Osteocyte (in vitro differentiated cells): Measurements from ENCODE around the gene HSD17B2. TPM values are rescaled to one million over a fixed set of nuclear protein-coding genes. Genes with fewer than 3 reads are reported as not detected.

Experiments
- DNase-seq: peaks from one replicate; pipeline ENCODE4 v3.0.0; 2021; ENCODE audit warnings: mixed read lengths; ENCODE audit not compliant: unreplicated experiment; ENCODE audit errors: extremely low spot score
- H3K27ac Mint-ChIP-seq: one replicate; pipeline ENCODE4 v1.8.0; 2021; ENCODE audit warnings: mild to moderate bottlenecking, mixed read lengths; ENCODE audit not compliant: unreplicated experiment
- H3K27me3 Mint-ChIP-seq: one replicate; pipeline ENCODE4 v1.8.0; 2021; ENCODE audit warnings: mixed read lengths; ENCODE audit not compliant: unreplicated experiment
- H3K36me3 Mint-ChIP-seq: one replicate; pipeline ENCODE4 v1.8.0; 2021; ENCODE audit warnings: mixed read lengths; ENCODE audit not compliant: unreplicated experiment
- H3K4me1 Mint-ChIP-seq: one replicate; pipeline ENCODE4 v1.8.0; 2021; ENCODE audit warnings: mixed read lengths; ENCODE audit not compliant: unreplicated experiment
- H3K4me3 Mint-ChIP-seq: one replicate; pipeline ENCODE4 v1.8.0; 2021; ENCODE audit warnings: mild to moderate bottlenecking, moderate library complexity, mixed read lengths; ENCODE audit not compliant: unreplicated experiment
- H3K9me3 Mint-ChIP-seq: one replicate; pipeline ENCODE4 v1.8.0; 2021; ENCODE audit warnings: mixed read lengths; ENCODE audit not compliant: unreplicated experiment
- total RNA-seq: library from RNA; stranded (reverse); gene quantifications from 2 replicates; pipeline ENCODE4 v1.2.1, GENCODE V29; 2021
- TF ChIP-seq, protein P1 (sequence below): fragments of 200-600 bp; sonication (generic); IDR thresholded peaks from 2 replicates; pipeline ENCODE4 v1.5.0; 2021; ENCODE audit warnings: antibody characterized with exemption, mild to moderate bottlenecking, moderate library complexity

The HSD17B2 gene
- total RNA-seq, 1 donor from 2014 or later: 0.40 TPM

DNA sequence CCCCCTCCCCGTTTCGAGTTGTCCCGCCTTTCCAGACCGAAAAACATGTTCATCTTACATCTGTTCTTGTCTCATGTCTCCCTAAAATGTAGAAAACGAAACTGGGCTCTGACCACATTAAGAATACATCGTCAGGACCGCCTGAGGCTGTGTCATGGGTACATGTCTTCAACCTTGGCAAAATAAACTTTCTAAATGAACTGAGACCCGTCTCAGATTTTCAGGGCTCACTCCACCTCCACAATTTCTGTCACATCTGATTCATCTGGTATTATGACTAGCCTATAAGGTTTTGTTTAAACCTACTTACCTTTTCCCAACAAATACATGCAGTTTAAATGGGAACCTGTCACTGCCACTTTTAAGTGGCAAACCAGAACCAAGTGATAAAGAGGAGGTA lies 24.4 kb upstream of the HSD17B2 start:
- DNase-seq: no peak
- H3K27ac Mint-ChIP-seq: no peak overlapping the region
- H3K4me1 Mint-ChIP-seq: no peaks in the 10 kb centered on the region
- no peaks in the 10 kb centered on the region for H3K27me3 Mint-ChIP-seq
- H3K4me3 Mint-ChIP-seq: no peak overlapping the region
- no peaks in the 10 kb centered on the region for H3K36me3 Mint-ChIP-seq
- H3K9me3 Mint-ChIP-seq: peaks cover 9% of the 10 kb centered on the region
- TF ChIP-seq, protein P1, sequence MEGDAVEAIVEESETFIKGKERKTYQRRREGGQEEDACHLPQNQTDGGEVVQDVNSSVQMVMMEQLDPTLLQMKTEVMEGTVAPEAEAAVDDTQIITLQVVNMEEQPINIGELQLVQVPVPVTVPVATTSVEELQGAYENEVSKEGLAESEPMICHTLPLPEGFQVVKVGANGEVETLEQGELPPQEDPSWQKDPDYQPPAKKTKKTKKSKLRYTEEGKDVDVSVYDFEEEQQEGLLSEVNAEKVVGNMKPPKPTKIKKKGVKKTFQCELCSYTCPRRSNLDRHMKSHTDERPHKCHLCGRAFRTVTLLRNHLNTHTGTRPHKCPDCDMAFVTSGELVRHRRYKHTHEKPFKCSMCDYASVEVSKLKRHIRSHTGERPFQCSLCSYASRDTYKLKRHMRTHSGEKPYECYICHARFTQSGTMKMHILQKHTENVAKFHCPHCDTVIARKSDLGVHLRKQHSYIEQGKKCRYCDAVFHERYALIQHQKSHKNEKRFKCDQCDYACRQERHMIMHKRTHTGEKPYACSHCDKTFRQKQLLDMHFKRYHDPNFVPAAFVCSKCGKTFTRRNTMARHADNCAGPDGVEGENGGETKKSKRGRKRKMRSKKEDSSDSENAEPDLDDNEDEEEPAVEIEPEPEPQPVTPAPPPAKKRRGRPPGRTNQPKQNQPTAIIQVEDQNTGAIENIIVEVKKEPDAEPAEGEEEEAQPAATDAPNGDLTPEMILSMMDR: no peak

DNA sequence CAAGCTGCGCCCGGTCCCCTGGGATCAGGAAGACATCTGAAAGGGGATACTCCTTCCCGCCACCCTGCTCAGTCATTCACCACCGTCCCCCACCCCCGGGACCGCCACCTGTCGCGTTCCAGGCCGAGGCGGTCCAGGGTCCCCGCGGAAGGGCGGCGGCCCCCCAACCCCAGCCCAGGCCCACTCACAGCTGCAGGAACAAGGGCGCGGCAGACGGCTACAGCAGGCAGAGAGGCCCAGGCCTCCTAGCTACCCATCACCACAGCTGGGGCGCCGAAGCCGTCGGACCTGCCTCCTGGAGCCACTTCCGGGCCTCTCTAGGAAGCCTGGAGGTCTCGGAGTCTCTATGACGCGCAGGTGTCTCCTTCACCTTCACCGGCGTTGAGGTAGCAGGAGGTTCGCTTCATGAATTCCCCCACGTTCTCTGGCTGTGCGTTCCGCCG lies 23.8 kb upstream of the HSD17B2 start, which contains the start of gene SDR42E1:
TSS of gene SDR42E1 (minus strand) at position 272 of the 443 bp plus-strand sequence. CDS start 10,612 bp downstream, outside the sequence.
- H3K27ac Mint-ChIP-seq: no peak within 1 kb of the TSS
- TF ChIP-seq, protein P1: no peak
- H3K4me1 Mint-ChIP-seq: no peaks in the 10 kb centered on the region
- H3K9me3 Mint-ChIP-seq: peaks cover 9% of the 10 kb centered on the region
- H3K4me3 Mint-ChIP-seq: no peak within 1 kb of the TSS
- H3K36me3 Mint-ChIP-seq: no peaks in the 10 kb centered on the region
- no peak for DNase-seq
- no peaks in the 10 kb centered on the region for H3K27me3 Mint-ChIP-seq

DNA sequence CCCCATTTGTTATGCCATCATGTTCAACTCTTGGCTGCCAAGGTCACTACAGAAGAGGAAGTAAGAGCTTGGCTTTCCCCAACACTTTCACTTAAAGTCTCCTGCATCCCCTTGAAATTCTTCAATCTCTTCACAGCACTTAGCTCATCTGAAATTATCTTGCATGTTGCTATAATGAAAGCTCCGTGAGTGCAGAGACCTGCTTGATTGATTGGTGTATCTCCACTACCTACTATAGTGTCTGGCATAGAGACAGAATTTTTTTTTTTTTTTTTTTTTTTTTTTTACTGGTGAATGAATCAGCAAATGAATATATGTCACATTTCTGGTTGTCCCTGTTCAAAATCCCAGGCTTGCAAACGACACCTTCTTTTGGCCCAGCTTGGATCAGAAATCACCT lies 21.9 kb upstream of the HSD17B2 start:
- Mint-ChIP-seq H3K9me3 (peaks cover 4% of the 10 kb centered on the region), H3K36me3 (no peaks in the 10 kb centered on the region), H3K4me3 (no peak overlapping the region), H3K27ac (no peak overlapping the region), H3K27me3 (no peaks in the 10 kb centered on the region), H3K4me1 (no peaks in the 10 kb centered on the region)
- DNase-seq: no peak
- TF ChIP-seq, protein P1: no peak

DNA sequence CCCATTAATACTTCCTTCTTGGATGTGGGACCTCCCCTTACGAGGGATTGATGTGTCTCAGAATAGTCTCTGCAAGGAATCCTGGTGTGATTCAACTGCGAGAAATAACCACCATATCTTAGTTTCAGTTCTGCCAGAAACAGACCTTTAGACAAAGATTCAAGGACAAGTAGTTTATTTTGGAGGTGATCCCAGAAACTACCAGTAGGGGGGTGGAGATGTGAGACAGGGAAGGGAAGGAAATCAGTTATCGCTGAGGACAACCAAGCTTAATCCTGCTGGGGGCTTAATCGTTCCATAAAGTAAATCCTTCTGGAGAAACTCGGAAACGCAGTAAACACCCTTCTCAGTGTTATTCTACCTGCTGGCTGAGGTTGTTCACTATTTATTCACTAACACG lies 18.8 kb upstream of the HSD17B2 start:
- H3K27ac Mint-ChIP-seq: no peak overlapping the region
- H3K4me3 Mint-ChIP-seq: no peak overlapping the region
- DNase-seq: no peak
- H3K9me3 Mint-ChIP-seq: no peaks in the 10 kb centered on the region
- TF ChIP-seq, protein P1: peak; percentile 22
- H3K4me1 Mint-ChIP-seq: no peaks in the 10 kb centered on the region
- peaks cover 4% of the 10 kb centered on the region for H3K27me3 Mint-ChIP-seq
- H3K36me3 Mint-ChIP-seq: no peaks in the 10 kb centered on the region

DNA sequence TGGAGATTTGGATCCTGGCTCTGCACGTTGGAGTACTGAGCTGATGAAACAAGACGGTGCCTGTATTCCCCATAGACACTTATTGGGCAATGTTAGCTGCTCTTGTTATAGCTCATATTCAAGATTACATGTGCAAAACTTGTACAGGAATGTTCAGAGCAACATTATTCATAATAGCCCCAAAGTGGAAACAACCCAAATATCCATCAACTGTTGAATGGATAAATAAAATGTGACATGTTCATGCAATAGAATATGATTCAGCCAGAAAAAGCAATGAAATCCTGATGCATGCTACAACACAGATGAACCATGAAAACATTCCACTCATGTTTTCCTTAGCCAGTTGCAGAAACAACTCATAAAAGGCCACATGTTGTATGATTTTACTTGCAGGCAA lies 18.1 kb upstream of the HSD17B2 start:
- TF ChIP-seq, protein P1: no peak
- Mint-ChIP-seq H3K4me3 (no peak overlapping the region), H3K9me3 (no peaks in the 10 kb centered on the region), H3K27ac (no peak overlapping the region), H3K27me3 (peaks cover 4% of the 10 kb centered on the region), H3K4me1 (no peaks in the 10 kb centered on the region), H3K36me3 (no peaks in the 10 kb centered on the region)
- DNase-seq: no peak
